Esophagus squamous epithelium (tissue), 4 donors: ENCODE data around the gene COL16A1.

Experiments used
- CTCF ChIP-seq, 6 experiments: fragments of 450-650 bp in 4 of 6; fragments of 200-600 bp in 2 of 6; sonication (generic) in 2 of 6; IDR thresholded peaks; one replicate each; pipeline ENCODE4 v1.5.1; 2016 to 2019; ENCODE audit warnings: antibody characterized with exemption in 6 of 6, mild to moderate bottlenecking in 4 of 6, moderate library complexity in 4 of 6
- POLR2A ChIP-seq, 4 donors: fragments of 450-650 bp; IDR thresholded peaks; one replicate each; pipeline ENCODE4 v1.6.1; 2017; ENCODE audit warnings: antibody characterized with exemption in 4 of 4, mild to moderate bottlenecking in 4 of 4, moderate library complexity in 3 of 4

GRCh38 chr1:31664528-31664927 is 39.3 kb downstream of the COL16A1 start:
- TF ChIP-seq POLR2A (IDR thresholded peaks at IDR 0.05) (no peak), CTCF (IDR thresholded peaks at IDR 0.05) (no peak)
